IPS-11a (cell line): ENCODE results near the gene FAM168A.
"Not testable (repeated sequence)": the region's sequence is repeated elsewhere in the genome, so short reads cannot be mapped to it uniquely, and the experiment has no call there.

Experiments
- H3K4me3 ChIP-seq: one replicate; pipeline ENCODE4 v1.5.1; 2013; ENCODE audit warnings: low read depth, low read length, control low read depth

FAM168A gene

DNA sequence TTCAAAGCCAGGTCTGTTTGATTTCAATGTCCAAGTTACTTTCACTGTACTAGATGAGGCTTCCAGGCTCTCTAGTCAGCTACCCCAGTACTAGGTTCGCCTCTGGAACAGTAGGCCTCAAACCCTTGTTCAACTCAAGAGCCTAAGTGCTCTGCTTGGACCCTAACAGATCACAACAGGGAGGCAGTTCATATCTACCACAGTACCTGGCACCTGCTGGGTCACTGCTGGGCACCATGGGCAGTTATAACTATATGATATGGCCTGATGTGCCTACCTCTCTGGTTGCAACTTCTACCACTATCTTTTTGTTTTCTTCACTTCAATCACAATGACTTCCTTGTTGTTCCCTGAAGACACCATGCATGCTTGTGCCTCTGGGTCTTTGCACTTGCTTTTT, 124.7 kb downstream of the FAM168A start:
- H3K4me3 ChIP-seq, result no peak overlapping the region

DNA sequence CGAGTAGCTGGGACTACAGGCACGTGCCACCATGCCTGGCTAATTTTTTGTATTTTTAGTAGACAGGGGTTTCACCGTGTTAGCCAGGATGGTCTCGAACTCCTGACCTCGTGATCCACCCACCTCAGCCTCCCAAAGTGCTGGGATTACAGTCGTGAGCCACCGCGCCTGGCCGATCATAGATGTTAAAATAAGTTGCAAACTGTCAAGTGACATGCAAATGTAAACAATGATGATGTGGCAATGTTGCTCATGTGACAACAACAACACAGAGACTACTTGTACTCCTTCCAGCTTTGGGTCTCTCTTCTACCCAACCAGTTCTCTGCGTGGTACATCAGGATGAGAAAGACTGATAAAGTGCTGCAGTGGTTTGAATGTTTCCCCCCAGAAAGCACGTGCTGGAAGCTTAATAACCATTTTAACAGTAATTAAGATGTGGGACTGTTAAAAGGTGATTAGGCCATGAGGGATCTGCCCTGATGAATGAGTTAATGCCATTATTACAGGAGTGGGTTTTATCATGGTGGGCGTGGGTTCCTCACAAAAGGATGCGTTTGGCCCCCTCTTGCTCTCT, 127.8 kb downstream of the FAM168A start:
- not testable (repeated sequence) for H3K4me3 ChIP-seq

- H3K4me3 ChIP-seq, result no peak overlapping the region
These were observed 128.5 kb downstream of the FAM168A start for GRCh38 chr11:73469401-73469800.

DNA sequence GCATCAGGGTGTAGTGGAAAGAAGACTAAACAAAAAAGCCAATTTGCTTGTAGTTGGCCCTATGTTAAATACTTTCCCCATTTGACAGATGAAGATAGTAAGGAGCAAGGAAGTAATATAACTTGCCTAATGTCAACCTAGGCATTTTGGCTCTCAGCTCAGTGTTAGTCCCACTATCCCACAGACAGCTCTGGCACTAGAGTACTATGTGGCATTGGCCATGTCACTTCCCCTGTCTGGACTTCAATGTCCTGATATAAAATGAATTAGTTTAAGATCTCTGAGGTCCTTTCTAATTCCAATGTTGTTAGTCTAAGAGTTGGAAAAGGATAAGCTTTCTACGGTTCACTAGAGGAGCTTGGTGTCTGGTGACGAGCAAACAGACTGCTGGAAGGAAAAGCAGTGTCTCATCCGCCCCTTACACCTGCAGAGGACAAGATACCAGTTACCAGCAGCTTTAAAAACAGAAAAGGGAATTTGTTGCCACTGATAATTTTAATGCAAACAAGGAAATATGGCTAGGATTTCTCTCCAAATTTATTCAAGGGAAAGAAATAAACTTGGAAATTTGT, 129.2 kb downstream of the FAM168A start:
- H3K4me3 ChIP-seq, result no peak overlapping the region

GRCh38 chr11:73467505-73467904, 130.4 kb downstream of the FAM168A start:
- H3K4me3 ChIP-seq, result no peak overlapping the region

DNA sequence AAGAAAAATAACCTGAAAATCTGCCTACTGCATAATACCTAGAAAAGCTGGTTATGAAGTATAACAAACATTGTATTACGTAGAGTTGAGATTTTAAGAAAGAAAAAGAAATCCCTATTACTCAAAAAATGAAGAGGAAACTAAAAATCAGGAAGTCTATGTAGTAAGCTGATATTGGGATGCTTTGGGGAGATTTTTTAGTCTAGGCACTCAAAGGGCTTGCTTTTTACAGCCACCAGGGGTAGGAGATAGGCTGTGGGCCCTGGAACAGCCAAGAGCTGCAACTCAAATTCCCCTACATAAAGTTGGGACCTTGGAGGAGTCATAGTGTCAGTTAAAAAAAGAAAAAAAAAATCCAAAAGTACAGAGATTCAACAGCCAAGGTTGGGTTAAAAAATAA, 131.3 kb downstream of the FAM168A start:
- no peak overlapping the region for H3K4me3 ChIP-seq

- H3K4me3 ChIP-seq, result no peak overlapping the region
These were observed 132.0 kb downstream of the FAM168A start for GRCh38 chr11:73465871-73466270.

- no peak overlapping the region for H3K4me3 ChIP-seq
These were observed 132.8 kb downstream of the FAM168A start for GRCh38 chr11:73465023-73465675.

- H3K4me3 ChIP-seq, result no peak overlapping the region
These were observed 133.6 kb downstream of the FAM168A start for GRCh38 chr11:73464347-73464746.

- H3K4me3 ChIP-seq, result no peak overlapping the region
These were observed 134.6 kb downstream of the FAM168A start for GRCh38 chr11:73463359-73463758.

- no peak overlapping the region for H3K4me3 ChIP-seq
These were observed 135.9 kb downstream of the FAM168A start for GRCh38 chr11:73461964-73462363.

DNA sequence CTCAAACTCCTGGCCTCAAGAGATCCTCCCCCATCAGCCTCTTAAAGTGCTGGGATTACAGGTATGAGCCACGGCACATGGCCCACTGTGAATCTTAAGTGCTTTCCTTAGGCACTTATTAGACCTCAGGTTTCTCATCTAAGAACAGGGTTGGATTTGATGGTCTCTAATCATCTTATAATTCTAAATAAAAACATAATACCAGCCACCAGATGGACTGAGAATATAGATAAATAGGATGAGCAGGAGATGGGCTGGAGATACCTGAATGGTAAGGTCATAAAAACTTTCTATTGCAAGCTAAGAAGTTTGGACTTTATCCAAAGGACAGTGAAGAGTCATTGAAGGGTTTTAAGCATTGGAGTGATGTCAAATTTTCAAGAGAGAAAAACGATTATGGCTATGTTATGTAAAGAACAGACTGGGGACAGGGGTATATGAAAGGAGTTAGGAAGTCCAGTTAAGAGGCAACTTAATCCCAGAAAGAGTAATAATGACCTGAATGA, 136.5 kb downstream of the FAM168A start:
- no peak overlapping the region for H3K4me3 ChIP-seq

- no peak overlapping the region for H3K4me3 ChIP-seq
These were observed 139.7 kb downstream of the FAM168A start for GRCh38 chr11:73458201-73458600.

DNA sequence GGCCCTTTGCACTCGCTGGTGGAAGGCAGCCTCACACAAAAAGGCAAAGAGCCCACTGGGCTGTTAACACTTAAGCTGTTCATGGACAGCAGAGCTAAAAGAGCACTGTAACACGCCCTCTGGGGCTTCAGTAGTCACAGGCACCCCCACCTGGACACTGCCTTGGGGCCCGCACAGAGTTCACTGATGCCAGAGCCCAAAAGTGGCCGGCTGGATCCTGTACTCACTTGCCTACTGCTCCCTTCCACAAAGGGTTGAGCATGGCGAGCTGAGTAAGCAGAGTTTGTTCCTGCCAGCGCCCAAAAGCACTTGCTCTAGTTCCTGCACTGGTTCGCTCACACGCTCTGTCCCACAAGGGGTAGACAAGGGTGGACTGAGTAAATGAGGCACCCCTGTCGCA, 142.9 kb downstream of the FAM168A start:
- no peak overlapping the region for H3K4me3 ChIP-seq

DNA sequence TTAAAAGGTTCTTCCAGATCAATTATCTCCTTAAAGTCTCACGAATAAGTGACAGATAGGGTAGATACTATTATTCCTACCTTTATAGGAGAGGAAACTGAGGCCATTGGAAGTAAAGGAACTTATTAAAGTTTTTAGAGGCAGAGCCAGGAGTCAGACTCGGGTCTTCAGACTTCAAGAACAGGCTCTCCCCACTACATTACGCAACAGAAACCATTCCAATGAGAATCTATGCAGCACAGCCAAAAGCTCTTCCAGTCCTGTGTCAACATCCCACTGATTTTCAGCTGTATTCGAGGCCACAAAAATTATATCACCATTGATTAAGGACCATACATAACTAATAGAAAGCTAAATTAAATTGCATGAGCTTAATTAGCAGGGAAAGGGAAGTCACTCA, 144.3 kb downstream of the FAM168A start:
- no peak overlapping the region for H3K4me3 ChIP-seq

GRCh38 chr11:73452726-73453125, 145.2 kb downstream of the FAM168A start:
- no peak overlapping the region for H3K4me3 ChIP-seq

DNA sequence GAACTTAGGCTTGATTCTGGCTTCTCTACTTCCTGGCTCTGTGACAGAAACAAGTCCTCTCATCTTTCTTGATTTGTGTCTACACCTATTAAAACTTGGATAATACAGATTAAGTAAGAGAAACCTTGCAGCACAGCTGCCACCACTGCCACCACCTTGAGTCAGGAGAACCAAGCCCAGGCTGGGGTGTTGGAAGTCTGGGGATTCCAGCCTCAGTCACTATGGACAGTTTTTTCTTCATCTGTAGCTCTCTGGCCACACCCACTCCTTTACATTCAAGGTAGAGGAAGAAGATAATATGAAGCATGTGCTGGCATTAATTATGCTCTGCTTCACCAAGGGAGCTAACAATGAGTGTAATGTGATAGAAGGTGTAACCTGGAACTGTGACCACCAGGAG, 146.0 kb downstream of the FAM168A start:
- H3K4me3 ChIP-seq, result no peak overlapping the region

DNA sequence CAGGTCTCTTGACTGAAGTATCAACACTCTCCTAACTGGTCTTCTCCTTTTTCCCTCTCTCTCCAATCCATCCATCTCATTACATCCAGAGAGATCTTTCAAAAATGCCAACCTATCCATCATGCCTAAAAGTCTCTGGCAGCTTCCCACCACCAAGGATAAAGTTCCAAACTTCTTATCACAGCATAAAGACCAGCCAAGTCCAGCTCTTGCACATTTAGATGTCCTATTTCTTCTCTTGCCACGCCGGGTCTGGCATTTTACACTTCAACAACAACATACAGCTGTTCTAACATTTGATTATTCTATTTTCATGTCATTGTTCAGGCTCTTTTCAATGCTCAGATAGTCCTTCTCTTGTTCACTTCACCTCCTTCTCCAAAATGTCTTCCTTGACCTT, 151.1 kb downstream of the FAM168A start:
- no peak overlapping the region for H3K4me3 ChIP-seq

- no peak overlapping the region for H3K4me3 ChIP-seq
These were observed 151.9 kb downstream of the FAM168A start for GRCh38 chr11:73445980-73446379.

GRCh38 chr11:73439002-73439843, 158.7 kb downstream of the FAM168A start:
- no peak overlapping the region for H3K4me3 ChIP-seq

DNA sequence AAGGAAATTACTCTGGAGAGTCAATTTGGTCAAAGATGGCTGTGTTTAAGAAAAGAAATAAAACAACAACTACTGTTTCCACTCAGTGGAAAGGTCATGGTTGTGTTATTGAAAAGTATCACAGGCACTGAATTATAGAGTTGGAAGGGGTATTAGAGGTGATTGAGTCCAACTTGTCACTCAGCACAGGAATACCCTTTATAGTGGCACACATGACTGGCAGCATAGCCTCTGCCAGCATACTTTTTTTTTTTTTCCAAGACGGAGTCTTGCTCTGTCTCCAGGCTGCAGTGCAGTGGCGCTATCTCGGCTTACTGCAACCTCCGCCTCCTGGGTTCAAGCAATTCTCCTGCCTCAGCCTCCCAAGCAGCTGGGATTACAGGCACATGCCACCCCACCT, 161.1 kb downstream of the FAM168A start:
- not testable (repeated sequence) for H3K4me3 ChIP-seq

- H3K4me3 ChIP-seq, result no peak overlapping the region
These were observed 166.5 kb downstream of the FAM168A start for GRCh38 chr11:73431396-73431795.
